Measurements from ENCODE around the gene CD74. TPM values are rescaled to one million over a fixed set of nuclear protein-coding genes. Genes with fewer than 3 reads are reported as not detected.

Gene CD74
- total and polyA plus RNA-seq, 2 of the 13 experiments (the other 11 are each of a cell fraction or from before 2014, with no cell fraction given) = 34.1 to 84.4 TPM

DNA sequence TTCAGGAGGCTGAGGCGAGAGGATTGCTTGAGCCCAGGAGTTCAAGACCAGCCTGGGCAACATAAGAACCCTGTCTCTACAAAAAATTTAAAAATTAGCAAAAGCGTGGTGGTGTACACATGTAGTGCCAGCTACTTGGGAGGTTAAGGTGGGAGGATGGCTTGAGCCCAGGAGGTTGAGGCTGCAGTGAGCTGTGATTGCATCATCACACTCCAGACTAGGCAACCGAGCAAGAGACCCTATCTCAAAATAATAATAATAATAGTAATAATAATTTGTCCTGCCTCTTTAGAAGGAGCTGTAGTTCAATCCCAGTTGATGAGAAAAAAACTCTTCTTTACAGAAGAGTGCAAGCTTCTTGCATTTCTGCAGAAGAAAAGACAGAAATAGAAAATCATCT, 10.0 kb upstream of the CD74 start:
- DNase-seq (ENCODE audit: low spot score) = no peak
- FAIRE-seq = no peak
- WGBS (ENCODE audit: low lambda C conversion rate) = 25% methylated on average over 3 of the region's 3 CpGs
- H3K4me1 ChIP-seq (ENCODE audit: insufficient read depth, low read length) = peaks cover 11% of the 10 kb centered on the region
- TF ChIP-seq CEBPB (IDR thresholded peaks at IDR 0.05; ENCODE audit: borderline replicate concordance, low read depth, low read length) (peak; percentile 42; the same call in 1 of the 2 replicates), IRF2 (CRISPR knock-in tag; IDR thresholded peaks at IDR 0.05) (no peak), ZNF234 (CRISPR knock-in tag; conservative IDR thresholded peaks at IDR 0.05) (no peak), RFXAP (CRISPR knock-in tag; IDR thresholded peaks at IDR 0.05; ENCODE audit: borderline replicate concordance) (no peak), ZC3H4 (CRISPR knock-in tag; IDR thresholded peaks at IDR 0.05; ENCODE audit: borderline replicate concordance) (no peak), ATF7 (IDR thresholded peaks at IDR 0.05) (peak; percentile 20; the same call in 1 of the 2 replicates), ATF7 (CRISPR knock-in tag; IDR thresholded peaks at IDR 0.05) (no peak), ZNF33A (CRISPR knock-in tag; IDR thresholded peaks at IDR 0.05; ENCODE audit: borderline replicate concordance) (no peak)
- TF ChIP-seq, protein P1, sequence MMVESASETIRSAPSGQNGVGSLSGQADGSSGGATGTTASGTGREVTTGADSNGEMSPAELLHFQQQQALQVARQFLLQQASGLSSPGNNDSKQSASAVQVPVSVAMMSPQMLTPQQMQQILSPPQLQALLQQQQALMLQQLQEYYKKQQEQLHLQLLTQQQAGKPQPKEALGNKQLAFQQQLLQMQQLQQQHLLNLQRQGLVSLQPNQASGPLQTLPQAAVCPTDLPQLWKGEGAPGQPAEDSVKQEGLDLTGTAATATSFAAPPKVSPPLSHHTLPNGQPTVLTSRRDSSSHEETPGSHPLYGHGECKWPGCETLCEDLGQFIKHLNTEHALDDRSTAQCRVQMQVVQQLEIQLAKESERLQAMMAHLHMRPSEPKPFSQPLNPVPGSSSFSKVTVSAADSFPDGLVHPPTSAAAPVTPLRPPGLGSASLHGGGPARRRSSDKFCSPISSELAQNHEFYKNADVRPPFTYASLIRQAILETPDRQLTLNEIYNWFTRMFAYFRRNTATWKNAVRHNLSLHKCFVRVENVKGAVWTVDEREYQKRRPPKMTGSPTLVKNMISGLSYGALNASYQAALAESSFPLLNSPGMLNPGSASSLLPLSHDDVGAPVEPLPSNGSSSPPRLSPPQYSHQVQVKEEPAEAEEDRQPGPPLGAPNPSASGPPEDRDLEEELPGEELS (CRISPR knock-in tag; IDR thresholded peaks at IDR 0.05) = no peak
- TF ChIP-seq, protein P2, sequence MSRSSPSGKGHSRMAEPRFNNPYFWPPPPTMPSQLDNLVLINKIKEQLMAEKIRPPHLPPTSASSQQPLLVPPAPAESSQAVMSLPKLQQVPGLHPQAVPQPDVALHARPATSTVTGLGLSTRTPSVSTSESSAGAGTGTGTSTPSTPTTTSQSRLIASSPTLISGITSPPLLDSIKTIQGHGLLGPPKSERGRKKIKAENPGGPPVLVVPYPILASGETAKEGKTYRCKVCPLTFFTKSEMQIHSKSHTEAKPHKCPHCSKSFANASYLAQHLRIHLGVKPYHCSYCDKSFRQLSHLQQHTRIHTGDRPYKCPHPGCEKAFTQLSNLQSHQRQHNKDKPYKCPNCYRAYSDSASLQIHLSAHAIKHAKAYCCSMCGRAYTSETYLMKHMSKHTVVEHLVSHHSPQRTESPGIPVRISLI (CRISPR knock-in tag; IDR thresholded peaks at IDR 0.05; ENCODE audit: borderline replicate concordance) = no peak
- TF ChIP-seq, protein P3, sequence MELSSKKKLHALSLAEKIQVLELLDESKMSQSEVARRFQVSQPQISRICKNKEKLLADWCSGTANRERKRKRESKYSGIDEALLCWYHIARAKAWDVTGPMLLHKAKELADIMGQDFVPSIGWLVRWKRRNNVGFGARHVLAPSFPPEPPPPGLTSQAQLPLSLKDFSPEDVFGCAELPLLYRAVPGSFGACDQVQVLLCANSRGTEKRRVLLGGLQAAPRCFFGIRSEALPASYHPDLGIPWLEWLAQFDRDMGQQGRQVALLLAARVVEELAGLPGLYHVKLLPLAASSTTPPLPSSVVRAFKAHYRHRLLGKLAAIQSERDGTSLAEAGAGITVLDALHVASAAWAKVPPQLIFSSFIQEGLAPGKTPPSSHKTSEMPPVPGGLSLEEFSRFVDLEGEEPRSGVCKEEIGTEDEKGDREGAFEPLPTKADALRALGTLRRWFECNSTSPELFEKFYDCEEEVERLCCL (CRISPR knock-in tag; IDR thresholded peaks at IDR 0.05; ENCODE audit: borderline replicate concordance) = no peak
- TF ChIP-seq, protein P4, sequence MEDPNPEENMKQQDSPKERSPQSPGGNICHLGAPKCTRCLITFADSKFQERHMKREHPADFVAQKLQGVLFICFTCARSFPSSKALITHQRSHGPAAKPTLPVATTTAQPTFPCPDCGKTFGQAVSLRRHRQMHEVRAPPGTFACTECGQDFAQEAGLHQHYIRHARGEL (CRISPR knock-in tag; IDR thresholded peaks at IDR 0.05) = no peak
- TF ChIP-seq, protein P5, sequence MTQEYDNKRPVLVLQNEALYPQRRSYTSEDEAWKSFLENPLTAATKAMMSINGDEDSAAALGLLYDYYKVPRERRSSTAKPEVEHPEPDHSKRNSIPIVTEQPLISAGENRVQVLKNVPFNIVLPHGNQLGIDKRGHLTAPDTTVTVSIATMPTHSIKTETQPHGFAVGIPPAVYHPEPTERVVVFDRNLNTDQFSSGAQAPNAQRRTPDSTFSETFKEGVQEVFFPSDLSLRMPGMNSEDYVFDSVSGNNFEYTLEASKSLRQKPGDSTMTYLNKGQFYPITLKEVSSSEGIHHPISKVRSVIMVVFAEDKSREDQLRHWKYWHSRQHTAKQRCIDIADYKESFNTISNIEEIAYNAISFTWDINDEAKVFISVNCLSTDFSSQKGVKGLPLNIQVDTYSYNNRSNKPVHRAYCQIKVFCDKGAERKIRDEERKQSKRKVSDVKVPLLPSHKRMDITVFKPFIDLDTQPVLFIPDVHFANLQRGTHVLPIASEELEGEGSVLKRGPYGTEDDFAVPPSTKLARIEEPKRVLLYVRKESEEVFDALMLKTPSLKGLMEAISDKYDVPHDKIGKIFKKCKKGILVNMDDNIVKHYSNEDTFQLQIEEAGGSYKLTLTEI (CRISPR knock-in tag; conservative IDR thresholded peaks at IDR 0.05) = no peak
- intact Hi-C loops (cut with micrococcal nuclease; ENCODE audit: unreplicated experiment) = loop anchor here (10.0 kb wide), 1 partner anchor 278 kb away; no protein-coding TSS in a partner anchor
- H3K79me2 ChIP-seq (ENCODE audit: insufficient read depth, low read length) = no peaks in the 10 kb centered on the region
- ChIA-PET POLR2A (interaction anchor here (1.7 kb wide), 1 partner anchor 10 kb away, joined by 4 read pairs; the partner anchor contains the start of gene CD74), CTCF (ENCODE audit: low intra/inter-chr PET ratio, low total read pairs) (no interaction called here)
- no peaks in the 10 kb centered on the region for H3K9me3 ChIP-seq (ENCODE audit: low read length)
- no peaks in the 10 kb centered on the region for H3K36me3 ChIP-seq (replicated peaks in 1 of 2; ENCODE audit: control insufficient read depth in 1 of 2, insufficient read depth in 2 of 2, low read length in 2 of 2)
- ATAC-seq = no peak
- no peak overlapping the region for H3K9ac ChIP-seq (ENCODE audit: insufficient read depth, low read depth, low read length)
- no TSS peak for BruUV-seq (replicated peaks)
- H3K4me2 ChIP-seq (ENCODE audit: low read depth, low read length) = no peak overlapping the region
- no peaks in the 10 kb centered on the region for H3K27me3 ChIP-seq (ENCODE audit: control insufficient read depth in 1 of 2, insufficient read depth in 2 of 2, low read length in 2 of 2)
- no peak overlapping the region for H3K27ac ChIP-seq (ENCODE audit: extremely low read length, insufficient read depth, low read length)
- H2AFZ ChIP-seq (ENCODE audit: low read length) = no peak overlapping the region
- H3K4me3 ChIP-seq (replicated peaks in 1 of 3; ENCODE audit: insufficient read depth in 1 of 3, low read depth in 2 of 3, low read length in 3 of 3) = no peak overlapping the region
- no peaks in the 10 kb centered on the region for H4K20me1 ChIP-seq (ENCODE audit: insufficient read depth, low read length)
- in situ Hi-C loops (cut with HindIII; ENCODE audit: extremely low pct_ligation_motif_present, low pct_unique_long_range_greater_than_20kb) = no loop called here

Measured in HepG2 (cell line).